AG04449 (cell line): ENCODE results near the gene BMP4.

ENCODE experiments used
- CTCF ChIA-PET: fragments of 350-600 bp; formaldehyde crosslinking; extraction: SDS; loops from one replicate; lab custom pipeline; 2021; ENCODE audit warnings: antibody characterized with exemption; lab: Yijun Ruan, JAX
- POLR2A ChIA-PET: fragments of 400-600, 350-600 bp; formaldehyde crosslinking; extraction: SDS; loops from one replicate; lab custom pipeline; 2020; ENCODE audit warnings: antibody characterized with exemption, inconsistent platforms; lab: Yijun Ruan, JAX
- DNase-seq: peaks from one replicate; pipeline ENCODE4 v3.0.0-alpha.2; 2010; ENCODE audit warnings: low read depth, low spot score
- H3K4me3 ChIP-seq: 2 replicates; pipeline ENCODE4 v1.5.1; 2011; ENCODE audit warnings: low read depth, mild to moderate bottlenecking, control low read depth, low read length
- TF ChIP-seq, protein P1 (sequence below): IDR thresholded peaks from one replicate; pipeline ENCODE4 v1.5.1; 2011; ENCODE audit warnings: mild to moderate bottlenecking, moderate library complexity, low read length, control low read depth, inconsistent platforms; ENCODE audit not compliant: insufficient read depth; ENCODE audit errors: missing control alignments

Gene BMP4

DNA sequence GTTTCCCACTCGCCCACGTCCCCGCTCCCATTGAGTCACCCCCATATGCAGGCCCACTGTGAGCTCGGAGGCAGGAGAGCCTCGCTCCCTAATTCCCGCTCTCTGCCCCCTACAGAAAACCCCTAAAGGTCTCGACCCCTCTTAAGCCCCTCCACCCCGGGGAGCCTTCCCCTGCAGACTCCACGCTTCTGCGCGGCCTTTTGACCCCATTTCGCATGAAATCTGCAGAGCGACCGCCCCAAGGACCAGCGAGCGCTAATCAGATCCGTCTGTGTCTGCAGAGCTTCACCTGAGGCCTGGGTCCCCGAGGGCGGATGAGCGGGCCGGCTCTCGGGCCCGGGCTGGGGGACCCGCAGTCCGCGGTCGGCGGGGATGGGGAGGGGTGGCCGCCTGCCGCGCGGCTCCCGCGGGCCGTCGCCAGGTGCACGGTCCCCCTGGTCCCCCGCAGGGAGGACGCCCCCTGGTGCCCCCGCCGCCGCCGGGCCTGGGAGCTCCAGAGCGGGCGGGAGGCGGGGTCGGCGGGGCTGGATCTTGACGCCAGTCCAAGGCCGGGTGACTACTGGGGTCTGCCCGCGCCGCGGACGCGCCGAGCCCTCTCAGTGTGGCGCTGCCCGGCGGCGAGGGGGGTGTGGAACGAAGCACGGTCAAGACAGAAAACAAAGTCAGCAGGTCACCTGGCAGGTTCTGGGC is 10.1 kb downstream of the BMP4 start:
- TF ChIP-seq, protein P1, sequence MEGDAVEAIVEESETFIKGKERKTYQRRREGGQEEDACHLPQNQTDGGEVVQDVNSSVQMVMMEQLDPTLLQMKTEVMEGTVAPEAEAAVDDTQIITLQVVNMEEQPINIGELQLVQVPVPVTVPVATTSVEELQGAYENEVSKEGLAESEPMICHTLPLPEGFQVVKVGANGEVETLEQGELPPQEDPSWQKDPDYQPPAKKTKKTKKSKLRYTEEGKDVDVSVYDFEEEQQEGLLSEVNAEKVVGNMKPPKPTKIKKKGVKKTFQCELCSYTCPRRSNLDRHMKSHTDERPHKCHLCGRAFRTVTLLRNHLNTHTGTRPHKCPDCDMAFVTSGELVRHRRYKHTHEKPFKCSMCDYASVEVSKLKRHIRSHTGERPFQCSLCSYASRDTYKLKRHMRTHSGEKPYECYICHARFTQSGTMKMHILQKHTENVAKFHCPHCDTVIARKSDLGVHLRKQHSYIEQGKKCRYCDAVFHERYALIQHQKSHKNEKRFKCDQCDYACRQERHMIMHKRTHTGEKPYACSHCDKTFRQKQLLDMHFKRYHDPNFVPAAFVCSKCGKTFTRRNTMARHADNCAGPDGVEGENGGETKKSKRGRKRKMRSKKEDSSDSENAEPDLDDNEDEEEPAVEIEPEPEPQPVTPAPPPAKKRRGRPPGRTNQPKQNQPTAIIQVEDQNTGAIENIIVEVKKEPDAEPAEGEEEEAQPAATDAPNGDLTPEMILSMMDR, result no peak
- DNase-seq, result no peak
- CTCF ChIA-PET, result interaction anchor here (1.4 kb wide), 1 partner anchor 8 kb away, joined by 3 read pairs; no protein-coding TSS in a partner anchor
- no peak overlapping the region for H3K4me3 ChIP-seq
- POLR2A ChIA-PET, result no interaction called here

DNA sequence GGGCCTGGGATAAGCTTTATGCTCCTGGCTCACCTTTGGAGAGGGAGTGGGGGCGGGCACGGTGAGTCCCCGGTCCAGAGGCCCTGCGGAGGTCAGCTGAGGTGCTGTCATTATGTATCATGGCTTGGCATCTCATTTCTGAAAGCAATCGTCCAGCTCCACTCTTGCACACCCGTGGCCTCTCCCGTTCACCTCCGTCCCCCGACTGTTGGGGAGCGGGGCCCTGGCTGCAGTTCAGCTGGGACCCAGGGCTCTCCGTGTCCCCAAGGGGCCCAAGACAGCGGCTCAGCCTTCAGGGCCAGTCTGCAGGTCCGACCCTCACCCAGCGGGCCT is 10.6 kb downstream of the BMP4 start:
- no peak for DNase-seq
- POLR2A ChIA-PET, result no interaction called here
- H3K4me3 ChIP-seq, result no peak overlapping the region
- CTCF ChIA-PET, result no interaction called here
- TF ChIP-seq, protein P1, result no peak

DNA sequence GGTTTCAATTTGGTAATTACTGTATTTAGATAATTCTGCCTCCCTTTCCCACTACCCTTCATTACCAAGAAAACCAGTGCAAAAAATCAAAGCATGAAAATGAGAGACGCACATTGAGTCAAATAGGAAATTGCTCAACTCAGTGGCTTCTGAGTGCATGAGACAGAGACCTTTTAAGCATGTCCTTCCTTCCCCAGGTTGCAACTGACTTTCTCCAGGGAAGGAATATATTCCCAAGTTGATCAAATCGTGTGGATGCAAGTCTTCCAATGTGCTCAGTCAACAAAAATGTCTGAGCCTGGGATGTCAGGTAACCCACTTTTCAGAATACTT is 12.9 kb downstream of the BMP4 start:
- TF ChIP-seq, protein P1, result no peak
- no peak for DNase-seq
- ChIA-PET CTCF (no interaction called here), POLR2A (no interaction called here)
- no peak overlapping the region for H3K4me3 ChIP-seq

DNA sequence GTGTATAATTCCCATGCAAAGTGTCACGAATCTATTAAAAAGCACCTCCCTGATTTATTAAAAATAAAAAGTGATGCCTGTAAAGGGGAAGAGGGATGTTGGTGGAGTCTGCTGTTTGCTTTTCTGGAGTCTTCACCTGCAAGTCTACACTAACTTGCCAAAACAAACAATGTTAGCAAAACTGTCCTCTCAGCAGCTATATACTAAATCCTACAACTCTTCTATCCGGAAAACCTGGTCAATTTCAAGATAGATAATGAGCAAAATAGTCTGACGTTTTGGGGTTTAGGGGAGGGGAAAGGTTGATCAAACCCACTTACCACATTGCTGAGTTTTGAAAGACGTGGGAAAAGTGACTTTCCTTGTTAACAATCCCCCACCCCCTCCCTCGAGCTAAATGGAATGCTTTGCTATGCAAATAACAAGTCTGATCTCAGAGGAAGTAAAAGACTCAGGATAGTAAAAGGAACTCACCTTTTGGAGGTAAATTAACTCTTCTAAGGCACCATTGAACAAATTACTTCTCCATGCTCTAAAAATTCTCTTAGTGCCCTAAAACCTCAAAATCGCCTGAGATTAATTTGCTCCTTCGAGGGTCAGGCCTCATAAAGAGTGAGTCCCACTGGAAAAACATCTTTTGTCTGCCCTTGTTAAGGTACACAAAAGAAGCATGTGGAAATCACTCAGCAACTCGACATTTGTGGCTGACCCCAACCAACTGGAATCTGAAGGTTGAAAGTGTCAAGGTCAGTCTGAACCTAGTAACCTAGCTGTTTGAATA is 13.5 kb downstream of the BMP4 start:
- ChIA-PET POLR2A (no interaction called here), CTCF (no interaction called here)
- TF ChIP-seq, protein P1, result no peak
- no peak for DNase-seq
- no peak overlapping the region for H3K4me3 ChIP-seq

DNA sequence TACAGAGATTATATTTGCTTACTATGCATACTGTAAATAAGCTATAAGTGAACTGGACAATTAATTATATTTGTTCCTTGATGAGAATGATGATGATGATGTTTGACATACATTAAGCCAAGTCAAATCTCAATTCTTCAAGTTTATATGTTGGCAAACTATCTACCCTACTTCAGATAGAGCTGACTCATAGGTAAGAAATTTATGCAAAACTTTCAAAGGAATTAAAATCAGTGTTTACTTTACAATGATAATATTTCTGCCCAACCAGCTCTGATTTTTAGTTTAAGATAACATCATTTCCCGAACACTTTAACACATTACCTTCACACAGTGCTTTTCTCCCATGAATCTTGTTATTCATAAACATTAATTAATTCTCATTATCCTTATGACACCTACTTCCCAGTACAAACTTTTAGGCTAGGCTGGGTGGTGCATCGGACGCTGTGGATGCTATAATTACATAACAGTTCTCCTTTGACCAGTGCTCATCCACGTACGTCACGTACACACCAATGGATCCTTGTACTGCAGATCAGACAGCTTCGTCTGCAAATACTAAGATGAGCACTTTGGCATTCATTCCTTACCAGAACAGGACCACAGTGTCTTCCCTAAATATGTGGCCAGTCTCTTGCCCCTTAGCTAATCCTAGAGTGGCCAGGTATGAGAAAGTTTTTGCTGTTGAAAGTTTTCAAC is 18.3 kb downstream of the BMP4 start:
- TF ChIP-seq, protein P1, result no peak
- H3K4me3 ChIP-seq, result no peak overlapping the region
- DNase-seq, result no peak
- ChIA-PET CTCF (interaction anchor here (1.0 to 1.8 kb wide), 4 partner anchors 9 to 399 kb away, joined by 3 to 5 read pairs (median 4); no protein-coding TSS in a partner anchor), POLR2A (no interaction called here)
